Natural killer cell treated with Interleukin-12 subunit alpha and Interleukin-12 subunit beta and Interleukin-15 and Interleukin-18, amount 100 ng/mL, for 72 hours (primary cell): ENCODE measurements around the gene ABCB4. TPM values are rescaled to one million over a fixed set of nuclear protein-coding genes. Genes with fewer than 3 reads are reported as not detected.
"Not testable (repeated sequence)": the region's sequence is repeated elsewhere in the genome, so short reads cannot be mapped to it uniquely, and the experiment has no call there.

ENCODE experiments used
- ATAC-seq, 2 donors: fragments of 150-1000 bp; cut with Tn5 transposase in 1 of 2; sonication (Bioruptor Pico), chemical (Tn5 transposase) in 1 of 2; 2 replicates each; pipeline ENCODE4 v1.10.0; 2021
- DNase-seq: peaks from one replicate; pipeline ENCODE4 v3.0.0; 2022; ENCODE audit warnings: low spot score
- H3K27ac Mint-ChIP-seq, 2 donors: 1 replicate in 1 of 2; 2 replicates in 1 of 2; pipeline ENCODE4 v1.8.0; 2022; ENCODE audit warnings: mixed read lengths in 2 of 2, mild to moderate bottlenecking in 1 of 2, moderate library complexity in 1 of 2
- H3K27me3 Mint-ChIP-seq, 2 donors: 1 replicate in 1 of 2; 2 replicates in 1 of 2; pipeline ENCODE4 v1.8.0; 2022; ENCODE audit warnings: mixed read lengths in 2 of 2
- H3K36me3 Mint-ChIP-seq: one replicate; pipeline ENCODE4 v1.8.0; 2022; ENCODE audit warnings: mixed read lengths
- H3K4me1 Mint-ChIP-seq, 2 donors: 1 replicate in 1 of 2; 2 replicates in 1 of 2; pipeline ENCODE4 v1.8.0; 2022; ENCODE audit warnings: low read depth in 2 of 2, mixed read lengths in 2 of 2, mild to moderate bottlenecking in 1 of 2
- H3K4me3 Mint-ChIP-seq: one replicate; pipeline ENCODE4 v1.8.0; 2022; ENCODE audit warnings: mixed read lengths
- H3K9me3 Mint-ChIP-seq: 2 replicates; pipeline ENCODE4 v1.8.0; 2022; ENCODE audit warnings: mixed read lengths
- total RNA-seq, 2 donors: library from RNA; stranded (reverse); gene quantifications; one replicate each; pipeline ENCODE4 v1.2.3, GENCODE V29; 2022

ABCB4 gene
- total RNA-seq, 2 donors from 2014 or later, result 0.20 to 0.69 TPM

GRCh38 chr7:87469204-87469603 is 6.3 kb downstream of the ABCB4 start:
- H3K4me1 Mint-ChIP-seq, H3K36me3 Mint-ChIP-seq, ATAC-seq, H3K27ac Mint-ChIP-seq, DNase-seq, H3K9me3 Mint-ChIP-seq, H3K4me3 Mint-ChIP-seq: not testable (repeated sequence)
- H3K27me3 Mint-ChIP-seq, result peaks cover 32 to 37% of the 10 kb centered on the region in 2 donors

GRCh38 chr7:87465534-87465880 is 10.0 kb downstream of the ABCB4 start:
- not testable (repeated sequence) for H3K4me1 Mint-ChIP-seq, H3K9me3 Mint-ChIP-seq, H3K36me3 Mint-ChIP-seq, DNase-seq, H3K4me3 Mint-ChIP-seq, ATAC-seq, H3K27ac Mint-ChIP-seq
- peaks cover 24 to 27% of the 10 kb centered on the region in 2 donors for H3K27me3 Mint-ChIP-seq

GRCh38 chr7:87464830-87465533 is 10.5 kb downstream of the ABCB4 start:
- DNase-seq, ATAC-seq, H3K4me1 Mint-ChIP-seq, H3K4me3 Mint-ChIP-seq, H3K9me3 Mint-ChIP-seq, H3K27ac Mint-ChIP-seq, H3K36me3 Mint-ChIP-seq: not testable (repeated sequence)
- H3K27me3 Mint-ChIP-seq, result peaks cover 22% of the 10 kb centered on the region in 2 donors

GRCh38 chr7:87463982-87464381 is 11.5 kb downstream of the ABCB4 start:
- ATAC-seq (no peak), DNase-seq (no peak)
- no peak overlapping the region for H3K27ac Mint-ChIP-seq
- H3K27me3 Mint-ChIP-seq, result peaks cover 22 to 25% of the 10 kb centered on the region in 2 donors
- peaks cover 6% of the 10 kb centered on the region for H3K36me3 Mint-ChIP-seq
- no peak overlapping the region for H3K4me3 Mint-ChIP-seq
- H3K9me3 Mint-ChIP-seq, result peaks cover 3% of the 10 kb centered on the region
- no peaks in the 10 kb centered on the region for H3K4me1 Mint-ChIP-seq

DNA sequence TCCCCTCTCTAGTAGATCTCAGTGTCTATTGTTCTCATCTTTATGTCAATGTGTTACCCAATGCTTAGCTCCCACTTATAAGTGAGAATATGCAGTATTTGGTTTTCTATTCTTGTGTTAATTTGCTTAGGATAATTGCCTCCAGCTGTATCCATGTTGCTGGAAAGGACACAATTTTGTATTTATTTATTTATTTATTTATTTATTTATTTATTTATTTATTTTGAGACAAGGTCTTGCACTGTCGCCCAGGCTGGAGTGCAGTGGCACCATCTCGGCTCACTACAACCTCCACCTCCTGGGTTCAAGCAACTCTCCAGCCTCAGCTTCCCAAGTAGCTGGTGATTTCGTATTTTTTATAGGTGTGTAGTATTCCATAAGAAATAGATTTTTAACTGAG is 15.0 kb downstream of the ABCB4 start:
- not testable (repeated sequence) for H3K4me3 Mint-ChIP-seq, H3K9me3 Mint-ChIP-seq

DNA sequence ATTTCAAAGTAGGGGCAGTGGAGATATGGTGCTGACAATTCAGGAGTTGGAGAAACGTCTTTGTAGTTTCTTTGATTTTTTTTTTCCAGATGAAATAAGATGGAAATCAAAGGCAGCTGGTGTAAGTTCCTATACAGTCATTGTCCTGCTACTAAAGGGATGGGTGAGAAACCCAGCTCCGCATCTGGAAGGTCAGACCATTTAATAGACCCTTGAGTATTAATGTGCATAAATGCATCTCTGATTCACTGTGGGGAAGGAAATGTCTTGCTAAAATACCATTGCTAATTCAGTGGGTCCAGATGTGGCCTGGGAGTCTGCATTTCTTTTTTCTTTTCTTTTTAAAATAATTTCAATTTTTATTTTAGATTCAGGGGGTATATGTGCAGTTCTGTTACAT is 15.5 kb downstream of the ABCB4 start:
- no peak overlapping the region for H3K4me3 Mint-ChIP-seq
- no peaks in the 10 kb centered on the region for H3K9me3 Mint-ChIP-seq
- no peak for DNase-seq
- no peaks in the 10 kb centered on the region for H3K36me3 Mint-ChIP-seq
- H3K27ac Mint-ChIP-seq, result no peak overlapping the region
- no peaks in the 10 kb centered on the region for H3K4me1 Mint-ChIP-seq
- peaks cover 11 to 20% of the 10 kb centered on the region in 2 donors for H3K27me3 Mint-ChIP-seq
- no peak for ATAC-seq

More for the DNA sequence above, 15.0 kb downstream of the ABCB4 start:
- DNase-seq, ATAC-seq, H3K4me1 Mint-ChIP-seq, H3K27ac Mint-ChIP-seq, H3K36me3 Mint-ChIP-seq: not testable (repeated sequence)
- peaks cover 11 to 20% of the 10 kb centered on the region in 2 donors for H3K27me3 Mint-ChIP-seq

- Mint-ChIP-seq H3K27ac (no peak overlapping the region), H3K4me3 (no peak overlapping the region), H3K9me3 (no peaks in the 10 kb centered on the region), H3K4me1 (no peaks in the 10 kb centered on the region), H3K36me3 (no peaks in the 10 kb centered on the region), H3K27me3 (peaks cover 7 to 13% of the 10 kb centered on the region in 2 donors)
- ATAC-seq (no peak), DNase-seq (no peak)
Measured at GRCh38 chr7:87458148-87458547, 17.3 kb downstream of the ABCB4 start.

DNA sequence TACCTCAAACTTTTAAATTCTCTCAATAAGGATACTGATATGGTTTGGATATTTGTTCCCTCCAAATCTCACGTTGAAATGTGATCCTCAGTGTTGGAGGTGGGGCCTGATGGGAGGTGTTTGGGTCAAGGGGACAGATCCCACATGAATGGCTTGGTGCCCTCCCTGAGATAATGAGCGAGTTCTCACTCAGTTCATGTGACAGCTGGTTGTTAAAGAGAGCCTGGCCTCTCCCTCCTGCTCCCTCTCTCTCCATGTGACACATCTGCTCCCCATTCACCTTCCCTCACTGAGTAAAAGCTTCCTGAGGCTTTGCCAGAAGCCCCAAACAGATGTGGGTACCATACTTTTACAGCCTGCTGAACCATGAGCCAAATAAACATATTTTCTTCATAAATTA is 19.2 kb downstream of the ABCB4 start:
- Mint-ChIP-seq H3K27ac (no peak overlapping the region), H3K9me3 (no peaks in the 10 kb centered on the region)

GRCh38 chr7:87452279-87452678 is 23.2 kb downstream of the ABCB4 start:
- ATAC-seq (no peak), DNase-seq (no peak)
- no peaks in the 10 kb centered on the region for H3K36me3 Mint-ChIP-seq
- no peak overlapping the region for H3K4me3 Mint-ChIP-seq
- no peaks in the 10 kb centered on the region for H3K9me3 Mint-ChIP-seq
- H3K27me3 Mint-ChIP-seq, result peaks cover 10 to 13% of the 10 kb centered on the region in 2 donors
- no peaks in the 10 kb centered on the region for H3K4me1 Mint-ChIP-seq
- no peak overlapping the region for H3K27ac Mint-ChIP-seq

More for the DNA sequence above, 19.2 kb downstream of the ABCB4 start:
- Mint-ChIP-seq H3K4me3 (no peak overlapping the region), H3K4me1 (no peaks in the 10 kb centered on the region), H3K36me3 (no peaks in the 10 kb centered on the region), H3K27me3 (peaks cover 7 to 13% of the 10 kb centered on the region in 2 donors)
- DNase-seq, result no peak
- no peak for ATAC-seq

- DNase-seq (no peak), ATAC-seq (no peak)
- H3K27me3 Mint-ChIP-seq, result peaks cover 5 to 6% of the 10 kb centered on the region in 2 donors
- no peak overlapping the region for H3K4me3 Mint-ChIP-seq
- no peak overlapping the region for H3K27ac Mint-ChIP-seq
- H3K9me3 Mint-ChIP-seq, result no peaks in the 10 kb centered on the region
- no peaks in the 10 kb centered on the region for H3K4me1 Mint-ChIP-seq
- H3K36me3 Mint-ChIP-seq, result no peaks in the 10 kb centered on the region
Measured at GRCh38 chr7:87451187-87451586, 24.3 kb downstream of the ABCB4 start.

- no peak overlapping the region for H3K27ac Mint-ChIP-seq
- DNase-seq, result no peak
- no peaks in the 10 kb centered on the region for H3K9me3 Mint-ChIP-seq
- H3K27me3 Mint-ChIP-seq, result peaks cover 2 to 5% of the 10 kb centered on the region in 2 donors
- H3K4me3 Mint-ChIP-seq, result no peak overlapping the region
- no peaks in the 10 kb centered on the region for H3K36me3 Mint-ChIP-seq
- no peaks in the 10 kb centered on the region for H3K4me1 Mint-ChIP-seq
- no peak for ATAC-seq
Measured at GRCh38 chr7:87450706-87451105, 24.8 kb downstream of the ABCB4 start.

- H3K4me3 Mint-ChIP-seq, result no peak overlapping the region
- no peaks in the 10 kb centered on the region for H3K4me1 Mint-ChIP-seq
- no peaks in the 10 kb centered on the region for H3K9me3 Mint-ChIP-seq
- DNase-seq, result no peak
- no peak for ATAC-seq
- no peak overlapping the region for H3K27ac Mint-ChIP-seq
- H3K27me3 Mint-ChIP-seq, result peaks cover 0 to 5% of the 10 kb centered on the region in 2 donors
- no peaks in the 10 kb centered on the region for H3K36me3 Mint-ChIP-seq
Measured at GRCh38 chr7:87448388-87448787, 27.1 kb downstream of the ABCB4 start.

GRCh38 chr7:87447116-87447635 is 28.3 kb downstream of the ABCB4 start:
- Mint-ChIP-seq H3K4me3 (no peak overlapping the region), H3K4me1 (no peaks in the 10 kb centered on the region), H3K36me3 (no peaks in the 10 kb centered on the region), H3K9me3 (no peaks in the 10 kb centered on the region), H3K27me3 (peaks cover 0 to 5% of the 10 kb centered on the region in 2 donors), H3K27ac (no peak overlapping the region)
- no peak for DNase-seq
- ATAC-seq, result no peak

- Mint-ChIP-seq H3K27me3 (peaks cover 0 to 5% of the 10 kb centered on the region in 2 donors), H3K4me1 (no peaks in the 10 kb centered on the region), H3K4me3 (no peak overlapping the region), H3K9me3 (no peaks in the 10 kb centered on the region), H3K36me3 (no peaks in the 10 kb centered on the region), H3K27ac (no peak overlapping the region)
- ATAC-seq (no peak), DNase-seq (no peak)
Measured at GRCh38 chr7:87445897-87446296, 29.6 kb downstream of the ABCB4 start.

GRCh38 chr7:87435546-87435945 is 39.9 kb downstream of the ABCB4 start:
- DNase-seq (no peak), ATAC-seq (no peak)
- no peak overlapping the region for H3K27ac Mint-ChIP-seq
- H3K4me1 Mint-ChIP-seq, result no peaks in the 10 kb centered on the region
- no peak overlapping the region for H3K4me3 Mint-ChIP-seq
- peaks cover 0 to 3% of the 10 kb centered on the region in 2 donors for H3K27me3 Mint-ChIP-seq
- no peaks in the 10 kb centered on the region for H3K9me3 Mint-ChIP-seq
- no peaks in the 10 kb centered on the region for H3K36me3 Mint-ChIP-seq
